Breast epithelium (tissue), 4 donors: ENCODE data around the gene MPP2. TPM values are rescaled to one million over a fixed set of nuclear protein-coding genes. Genes with fewer than 3 reads are reported as not detected.

ENCODE experiments used
- DNase-seq, 2 donors: peaks; one replicate each; pipeline ENCODE4 v3.0.0-alpha.2; 2019; ENCODE audit warnings: low spot score in 2 of 2
- H3K27ac ChIP-seq, 2 donors: fragments of 200-600 bp; sonication (generic) in 1 of 2; one replicate each; pipeline ENCODE4 v1.5.1; 2016 to 2019; ENCODE audit warnings: mild to moderate bottlenecking in 1 of 2
- H3K27me3 ChIP-seq, 2 donors: fragments of 200-600 bp; sonication (generic) in 1 of 2; one replicate each; pipeline versions ENCODE4 v1.5.1 to v1.6.0; 2017 to 2019; ENCODE audit warnings: control low read depth in 1 of 2, mild to moderate bottlenecking in 1 of 2
- H3K36me3 ChIP-seq: fragments of 200-600 bp; one replicate; pipeline ENCODE4 v1.5.1; 2019
- H3K4me1 ChIP-seq, 2 donors: fragments of 200-600 bp; sonication (generic); one replicate each; pipeline ENCODE4 v1.5.1; 2016 to 2019; ENCODE audit warnings: control low read depth in 1 of 2
- H3K4me3 ChIP-seq, 3 donors: fragments of 200-600 bp; sonication (generic); 1 replicate in 2 of 3; 2 replicates in 1 of 3; pipeline ENCODE4 v1.5.1; 2016 to 2019; ENCODE audit warnings: mild to moderate bottlenecking in 3 of 3, moderate library complexity in 2 of 3
- H3K9me3 ChIP-seq, 2 donors: fragments of 200-600 bp; sonication (generic) in 1 of 2; one replicate each; pipeline ENCODE4 v1.5.1; 2016 to 2019; ENCODE audit warnings: control low read depth in 1 of 2
- CTCF ChIP-seq, 3 donors: fragments of 450-650 bp; IDR thresholded peaks; one replicate each; pipeline ENCODE4 v1.5.1; 2016 to 2017; ENCODE audit warnings: antibody characterized with exemption in 3 of 3, mild to moderate bottlenecking in 3 of 3, moderate library complexity in 3 of 3
- POLR2A ChIP-seq: fragments of 450-650 bp; IDR thresholded peaks from one replicate; pipeline ENCODE4 v1.6.1; 2016; ENCODE audit warnings: antibody characterized with exemption, mild to moderate bottlenecking, moderate library complexity
- POLR2AphosphoS5 ChIP-seq, 3 donors: sonication (generic); formaldehyde crosslinking; IDR thresholded peaks; one replicate each; pipeline ENCODE4 v1.6.1; 2017; ENCODE audit warnings: antibody characterized with exemption in 3 of 3
- intact Hi-C: fragments of 100-400 bp; cut with DNase I; formaldehyde crosslinking; loops from one replicate; pipeline ENCODE4 v1.15.1; 2023; ENCODE audit warnings: low total_unique reads
- total RNA-seq, 3 donors: library from RNA; depleted of rRNA; stranded (reverse); fragments of >200 nt; gene quantifications; one replicate each; pipeline ENCODE4 v1.1.0, GENCODE V29; 2016

The MPP2 gene
- total RNA-seq, 3 donors from 2014 or later: 2.6 to 7.9 (median 3.9) TPM

GRCh38 chr17:43911904-43912303 lies 4.6 kb upstream of the MPP2 start:
- no peaks in the 10 kb centered on the region for H3K36me3 ChIP-seq
- H3K4me3 ChIP-seq: no peak overlapping the region
- intact Hi-C loops: no loop called here
- H3K9me3 ChIP-seq: no peaks in the 10 kb centered on the region
- no peak for DNase-seq
- no peak overlapping the region for H3K27ac ChIP-seq
- H3K4me1 ChIP-seq: peaks cover 0 to 6% of the 10 kb centered on the region in 2 donors
- H3K27me3 ChIP-seq: no peaks in the 10 kb centered on the region
- TF ChIP-seq POLR2AphosphoS5 (IDR thresholded peaks at IDR 0.05) (no peak), POLR2A (no peak), CTCF (IDR thresholded peaks at IDR 0.05) (no peak)

GRCh38 chr17:43909537-43910231 lies 2.3 kb upstream of the MPP2 start:
- Histone ChIP-seq H3K27ac (no peak overlapping the region), H3K4me3 (no peak overlapping the region), H3K9me3 (no peaks in the 10 kb centered on the region), H3K36me3 (no peaks in the 10 kb centered on the region), H3K27me3 (peaks cover 0 to 5% of the 10 kb centered on the region in 2 donors), H3K4me1 (peaks cover 8 to 10% of the 10 kb centered on the region in 2 donors)
- TF ChIP-seq CTCF (IDR thresholded peaks at IDR 0.05) (no peak), POLR2AphosphoS5 (IDR thresholded peaks at IDR 0.05) (no peak), POLR2A (no peak)
- intact Hi-C loops: no loop called here
- DNase-seq: no peak

- peaks cover 8 to 10% of the 10 kb centered on the region in 2 donors for H3K4me1 ChIP-seq
- DNase-seq: peak in 1 of 2 donors; percentile 57
- no peaks in the 10 kb centered on the region for H3K9me3 ChIP-seq
- H3K4me3 ChIP-seq: peak overlapping the region; percentile 67 to 87 (median 76)
- intact Hi-C loops: no loop called here
- TF ChIP-seq CTCF (IDR thresholded peaks at IDR 0.05) (no peak), POLR2AphosphoS5 (IDR thresholded peaks at IDR 0.05) (peak in 2 of 3 donors; percentile 17 to 31)
- no peaks in the 10 kb centered on the region for H3K36me3 ChIP-seq
- peaks cover 0 to 5% of the 10 kb centered on the region in 2 donors for H3K27me3 ChIP-seq
- H3K27ac ChIP-seq: peak overlapping the region; percentile 87 to 90
Observed at GRCh38 chr17:43907998-43908721, 824 bp upstream of the MPP2 start.

- peak overlapping the region; percentile 67 to 87 (median 76) for H3K4me3 ChIP-seq
- H3K4me1 ChIP-seq: peaks cover 8 to 10% of the 10 kb centered on the region in 2 donors
- no peaks in the 10 kb centered on the region for H3K9me3 ChIP-seq
- peak overlapping the region; percentile 87 to 90 for H3K27ac ChIP-seq
- intact Hi-C loops: no loop called here
- DNase-seq: no peak
- TF ChIP-seq POLR2A: no peak
- TF ChIP-seq CTCF (IDR thresholded peaks at IDR 0.05): no peak
- no peak for TF ChIP-seq POLR2AphosphoS5 (IDR thresholded peaks at IDR 0.05)
- no peaks in the 10 kb centered on the region for H3K36me3 ChIP-seq
- H3K27me3 ChIP-seq: peaks cover 0 to 5% of the 10 kb centered on the region in 2 donors
Observed at GRCh38 chr17:43906951-43907424, 348 bp downstream of the MPP2 start.
